Measurements from ENCODE around the gene FAM168B.

- TF ChIP-seq ZBTB7A (IDR thresholded peaks at IDR 0.05; ENCODE audit: low read depth) (no peak), EP300 (IDR thresholded peaks at IDR 0.05; ENCODE audit: borderline replicate concordance) (no peak), EGR1 (IDR thresholded peaks at IDR 0.05) (no peak), RAD21 (IDR thresholded peaks at IDR 0.05; ENCODE audit: low read depth) (no peak), CEBPB (IDR thresholded peaks at IDR 0.05) (no peak), REST (IDR thresholded peaks at IDR 0.05; ENCODE audit: low read depth) (no peak), FOXM1 (IDR thresholded peaks at IDR 0.05; ENCODE audit: borderline replicate concordance, low read depth) (no peak)
Measured at GRCh38 chr2:131077966-131078365, 15.3 kb downstream of the FAM168B start.

Measured in Ishikawa (cell line).